B cell (primary cell): Measurements from ENCODE around the gene MAP1S. TPM values are rescaled to one million over a fixed set of nuclear protein-coding genes. Genes with fewer than 3 reads are reported as not detected.

Source experiments
- ATAC-seq: fragments of 200-7000 bp; cut with Tn5 transposase; one replicate; pipeline ENCODE4 v1.10.0; 2021; ENCODE audit warnings: low read depth, mild to moderate bottlenecking, moderate number of reproducible peaks, moderate library complexity
- CTCF ChIA-PET: fragments of 350-600 bp; sonication (Branson Sonifier 250); formaldehyde crosslinking; loops from one replicate; lab custom pipeline; 2021; ENCODE audit warnings: antibody characterized with exemption, inconsistent platforms; lab: Charles Lee
- POLR2A ChIA-PET: fragments of 350-600 bp; sonication (Branson Sonifier 250); formaldehyde crosslinking; loops from one replicate; lab custom pipeline; 2021; ENCODE audit warnings: antibody characterized with exemption; lab: Charles Lee
- DNase-seq: peaks from one replicate; pipeline ENCODE4 v3.0.0; 2013
- H2AFZ ChIP-seq: 2 replicates; pipeline ENCODE4 v1.6.1; 2012; ENCODE audit warnings: mild to moderate bottlenecking, low read depth, low read length; ENCODE audit not compliant: insufficient read depth, poor library complexity, severe bottlenecking
- H3K27ac ChIP-seq, 2 donors: 1 replicate in 1 of 2; 2 replicates in 1 of 2; pipeline ENCODE4 v1.5.1; 2012 to 2013; ENCODE audit warnings: low read length in 2 of 2, mild to moderate bottlenecking in 2 of 2, moderate library complexity in 1 of 2
- H3K27me3 ChIP-seq, 4 experiments: fragments of 200-600 bp in 1 of 4; sonication (generic) in 1 of 4; replicated peaks in 1 of 4; 1 replicate in 2 of 4; 2 replicates in 2 of 4; pipeline versions ENCODE4 v1.6.1 to v1.7.0; 2013 to 2016; ENCODE audit warnings: low read length in 3 of 4, mild to moderate bottlenecking in 2 of 4, mixed read lengths in 1 of 4, moderate library complexity in 1 of 4; ENCODE audit not compliant: insufficient read depth in 4 of 4, control insufficient read depth in 3 of 4; ENCODE audit errors: control extremely low read depth in 1 of 4
- H3K36me3 ChIP-seq, 2 experiments: replicated peaks in 1 of 2; 1 replicate in 1 of 2; 2 replicates in 1 of 2; pipeline versions ENCODE4 v1.6.1 to v1.7.1; 2013; ENCODE audit warnings: low read length in 1 of 2; ENCODE audit not compliant: insufficient read depth in 2 of 2, control insufficient read depth in 1 of 2; ENCODE audit errors: control extremely low read depth in 1 of 2, extremely low read depth in 1 of 2
- H3K4me1 ChIP-seq, 2 donors: fragments of 200-600 bp in 1 of 2; sonication (generic) in 1 of 2; 1 replicate in 1 of 2; 2 replicates in 1 of 2; pipeline versions ENCODE4 v1.5.1 to v1.6.1; 2013 to 2017; ENCODE audit warnings: low read length in 2 of 2; ENCODE audit not compliant: control insufficient read depth in 2 of 2, insufficient read depth in 2 of 2
- H3K4me2 ChIP-seq: replicated peaks from 2 replicates; pipeline ENCODE3; 2012; ENCODE audit warnings: mild to moderate bottlenecking, low read depth, low read length; ENCODE audit not compliant: poor library complexity, severe bottlenecking
- H3K4me3 ChIP-seq, 5 experiments: fragments of 200-600 bp in 1 of 5; sonication (generic) in 1 of 5; 1 replicate in 3 of 5; 2 replicates in 2 of 5; pipeline versions ENCODE4 v1.5.1 to v1.7.0; 2011 to 2016; ENCODE audit warnings: low read length in 4 of 5, mild to moderate bottlenecking in 4 of 5, low read depth in 2 of 5, control low read depth in 1 of 5, moderate library complexity in 1 of 5; ENCODE audit not compliant: insufficient read depth in 1 of 5; ENCODE audit errors: control extremely low read depth in 1 of 5, extremely low read depth in 1 of 5
- H3K79me2 ChIP-seq: fragments of 200-600 bp; sonication (generic); one replicate; pipeline ENCODE4 v1.6.0; 2016; ENCODE audit warnings: low read length; ENCODE audit not compliant: control insufficient read depth, insufficient read depth
- H3K9ac ChIP-seq: fragments of 200-600 bp; sonication (generic); 2 replicates; pipeline ENCODE4 v1.6.1; 2017; ENCODE audit warnings: mild to moderate bottlenecking, low read length, moderate library complexity
- H3K9me3 ChIP-seq, 3 donors: one replicate each; pipeline versions ENCODE4 v1.6.1 to v1.7.1; 2013; ENCODE audit warnings: low read length in 2 of 3; ENCODE audit not compliant: control insufficient read depth in 2 of 3, insufficient read depth in 1 of 3; ENCODE audit errors: control extremely low read depth in 1 of 3
- H4K20me1 ChIP-seq: 2 replicates; pipeline ENCODE4 v1.6.0; 2012; ENCODE audit warnings: mild to moderate bottlenecking, low read length; ENCODE audit not compliant: insufficient read depth, control insufficient read depth, poor library complexity, severe bottlenecking
- H3K27ac Mint-ChIP-seq: one replicate; pipeline ENCODE4 v1.8.0; 2021; ENCODE audit warnings: mixed read lengths
- H3K27me3 Mint-ChIP-seq: one replicate; pipeline ENCODE4 v1.8.0; 2021; ENCODE audit warnings: mixed read lengths
- H3K4me1 Mint-ChIP-seq: one replicate; pipeline ENCODE4 v1.8.0; 2021; ENCODE audit warnings: mixed read lengths
- H3K4me3 Mint-ChIP-seq: one replicate; pipeline ENCODE4 v1.8.0; 2021; ENCODE audit warnings: mixed read lengths
- H3K9me3 Mint-ChIP-seq: one replicate; pipeline ENCODE4 v1.8.0; 2022; ENCODE audit warnings: mixed read lengths; ENCODE audit not compliant: insufficient read depth
- EZH2 ChIP-seq: IDR thresholded peaks from 2 replicates; pipeline ENCODE4 v1.6.1; 2012; ENCODE audit warnings: borderline replicate concordance, low read depth, mild to moderate bottlenecking, moderate library complexity, low read length; ENCODE audit not compliant: insufficient read depth, poor library complexity, severe bottlenecking
- WGBS: methylation state at CpG from one replicate; pipeline ENCODE4 v1.1.5; 2013; ENCODE audit warnings: missing lambda C conversion rate; ENCODE audit not compliant: insufficient coverage; 5-methylcytosine and 5-hydroxymethylcytosine counted together
- intact Hi-C: fragments of 100-400 bp; cut with micrococcal nuclease; formaldehyde crosslinking; loops from one replicate; pipeline ENCODE4 v1.10.0; 2022
- polyA plus RNA-seq: library from polyadenylated mRNA; depleted of rRNA; stranded (reverse); fragments of >200 nt; gene quantifications from 2 replicates; pipeline ENCODE4 v1.2.3, GENCODE V29; 2012
- total RNA-seq, 2 donors: library from RNA; stranded (reverse); fragments of 120-200 nt in 1 of 2; gene quantifications; 1 replicate in 1 of 2; 2 replicates in 1 of 2; pipeline versions ENCODE4 v1.2.3 to v1.2.4, GENCODE V29; 2013 to 2022
- TF ChIP-seq, protein P1 (sequence below): fragments of 200-600 bp; IDR thresholded peaks from one replicate; pipeline ENCODE4 v1.8.0; 2022; ENCODE audit warnings: antibody characterized with exemption, mild to moderate bottlenecking

MAP1S gene
- total and polyA plus RNA-seq, 2 donors (not counting 1 experiment from before 2014, with no cell fraction given) = 38.2 to 83.0 TPM

DNA sequence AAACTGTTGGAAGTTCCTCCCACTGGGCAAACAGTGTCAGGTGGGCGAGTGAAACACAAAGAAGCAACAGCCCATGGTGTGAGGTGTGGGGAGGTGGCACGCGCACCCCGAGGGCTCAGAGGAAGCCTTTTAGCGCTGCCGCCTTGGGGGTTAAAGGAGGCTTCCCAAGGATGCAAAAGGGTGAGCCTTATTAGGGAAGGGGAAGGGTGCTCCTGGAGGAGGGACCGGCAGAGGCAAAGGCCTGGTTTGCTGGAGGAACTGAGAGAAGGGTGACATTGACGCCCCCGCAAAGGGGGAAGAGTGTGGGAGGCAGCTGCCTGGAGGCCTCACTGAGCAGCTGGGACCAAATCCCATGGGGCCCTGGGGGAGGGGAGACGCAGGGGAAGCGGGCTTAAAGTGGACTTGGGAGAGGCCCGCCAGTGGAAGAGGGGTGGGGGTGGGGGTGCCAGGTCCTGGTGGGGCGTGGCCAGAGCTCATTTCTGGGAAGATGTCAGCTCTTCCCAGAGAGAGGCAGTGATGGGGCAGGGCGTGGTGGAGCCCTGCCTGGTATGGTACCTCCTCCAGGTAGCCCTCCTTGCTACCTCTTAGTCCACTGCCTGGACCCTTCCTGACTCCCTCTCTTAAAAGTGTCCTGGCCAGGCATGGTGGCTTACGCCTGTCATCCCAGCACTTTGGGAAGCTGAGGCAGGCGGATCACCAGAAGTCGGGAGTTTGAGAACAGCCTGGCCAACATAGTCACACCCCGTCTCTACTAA, 20.0 kb downstream of the MAP1S start:
- POLR2A ChIA-PET = interaction anchor here (0.7 to 3.0 kb wide), 6 partner anchors 8 to 109 kb away, joined by 3 to 14 read pairs (median 7); partner anchors contain the start of genes FCHO1, JAK3 and MAP1S
- Mint-ChIP-seq H3K9me3 (no peaks in the 10 kb centered on the region), H3K4me1 (peaks cover 42% of the 10 kb centered on the region), H3K27me3 (no peaks in the 10 kb centered on the region), H3K27ac (peak overlapping the region; percentile 90), H3K4me3 (peak overlapping the region; percentile 85)
- peak; percentile 73 for DNase-seq
- H4K20me1 ChIP-seq = no peaks in the 10 kb centered on the region
- H3K36me3 ChIP-seq = peaks cover 0 to 10% of the 10 kb centered on the region in 2 experiments
- peak overlapping the region; percentile 23 for H3K9ac ChIP-seq
- H3K27ac ChIP-seq = peak overlapping the region; percentile 50 to 67
- peaks cover 22 to 37% of the 10 kb centered on the region in 2 donors for H3K4me1 ChIP-seq
- H2AFZ ChIP-seq = peak overlapping the region; percentile 41
- TF ChIP-seq EZH2 = no peak
- TF ChIP-seq, protein P1, sequence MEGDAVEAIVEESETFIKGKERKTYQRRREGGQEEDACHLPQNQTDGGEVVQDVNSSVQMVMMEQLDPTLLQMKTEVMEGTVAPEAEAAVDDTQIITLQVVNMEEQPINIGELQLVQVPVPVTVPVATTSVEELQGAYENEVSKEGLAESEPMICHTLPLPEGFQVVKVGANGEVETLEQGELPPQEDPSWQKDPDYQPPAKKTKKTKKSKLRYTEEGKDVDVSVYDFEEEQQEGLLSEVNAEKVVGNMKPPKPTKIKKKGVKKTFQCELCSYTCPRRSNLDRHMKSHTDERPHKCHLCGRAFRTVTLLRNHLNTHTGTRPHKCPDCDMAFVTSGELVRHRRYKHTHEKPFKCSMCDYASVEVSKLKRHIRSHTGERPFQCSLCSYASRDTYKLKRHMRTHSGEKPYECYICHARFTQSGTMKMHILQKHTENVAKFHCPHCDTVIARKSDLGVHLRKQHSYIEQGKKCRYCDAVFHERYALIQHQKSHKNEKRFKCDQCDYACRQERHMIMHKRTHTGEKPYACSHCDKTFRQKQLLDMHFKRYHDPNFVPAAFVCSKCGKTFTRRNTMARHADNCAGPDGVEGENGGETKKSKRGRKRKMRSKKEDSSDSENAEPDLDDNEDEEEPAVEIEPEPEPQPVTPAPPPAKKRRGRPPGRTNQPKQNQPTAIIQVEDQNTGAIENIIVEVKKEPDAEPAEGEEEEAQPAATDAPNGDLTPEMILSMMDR = no peak
- H3K27me3 ChIP-seq = no peaks in the 10 kb centered on the region
- intact Hi-C loops = loop anchor here (1.0 to 2.0 kb wide), 2 partner anchors 16 to 37 kb away; no protein-coding TSS in a partner anchor
- 16% methylated on average over 15 of the region's 18 CpGs for whole genome bisulfite sequencing
- CTCF ChIA-PET = interaction anchor here (1.1 to 9.4 kb wide), 7 partner anchors 14 to 120 kb away, joined by 3 to 87 read pairs (median 5); partner anchors contain the start of genes FCHO1 and RPL18A
- peak; percentile 79 for ATAC-seq
- H3K4me2 ChIP-seq = peak overlapping the region; percentile 71
- peaks cover 0 to 4% (median 2%) of the 10 kb centered on the region in 3 donors for H3K9me3 ChIP-seq
- peaks cover 5% of the 10 kb centered on the region for H3K79me2 ChIP-seq
- H3K4me3 ChIP-seq = peak overlapping the region in 1 of 5 experiments; percentile 4
